ENCODE data around the gene MAFF. TPM values are rescaled to one million over a fixed set of nuclear protein-coding genes. Genes with fewer than 3 reads are reported as not detected.

The MAFF gene
- total and polyA plus RNA-seq, 9 of the 15 experiments (the other 6 are each of a cell fraction or from before 2014, with no cell fraction given): 0.51 to 8.0 (median 5.4) TPM

DNA sequence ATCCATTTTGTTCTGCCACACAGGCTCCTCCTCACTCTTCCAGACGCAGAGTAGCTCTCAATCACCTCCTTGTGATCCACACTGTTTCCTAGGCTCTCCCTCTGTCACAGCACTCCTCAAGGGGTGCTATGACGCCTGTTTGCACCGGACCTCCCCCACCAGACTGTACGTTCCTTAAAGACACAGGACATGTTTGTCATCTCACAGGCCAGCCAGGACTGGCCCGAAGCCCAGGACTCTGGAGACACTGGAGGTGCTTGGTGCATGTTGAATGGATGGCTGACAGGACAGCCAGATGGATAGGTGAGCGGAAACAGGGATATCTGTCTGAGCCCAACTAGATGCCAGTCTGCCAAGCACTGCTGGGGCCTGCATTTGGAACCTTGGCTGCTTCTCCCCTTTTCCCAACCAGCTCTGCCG is 33.8 kb upstream of the MAFF start:
- H3K4me3 ChIP-seq: no peak overlapping the region
- no peak for DNase-seq (ENCODE audit: extremely low read depth in 1 of 4, low spot score in 3 of 4)
- H3K4me1 ChIP-seq (replicated peaks in 1 of 2; ENCODE audit: control insufficient read depth in 2 of 2, insufficient read depth in 2 of 2, low read length in 2 of 2): peaks cover 22 to 55% of the 10 kb centered on the region in 2 experiments; a peak in 4 of 5 replicates
- BruUV-seq (replicated peaks): no TSS peak
- intact Hi-C loops (cut with micrococcal nuclease) (no loop called here), in situ Hi-C loops (cut with MboI) (no loop called here)
- no peaks in the 10 kb centered on the region for H4K20me1 ChIP-seq (replicated peaks; ENCODE audit: control insufficient read depth, insufficient read depth, low read length)
- ChIA-PET CTCF (ENCODE audit: low intra/inter-chr PET ratio) (no interaction called here), POLR2A (interaction anchor here (1.0 to 2.3 kb wide), 2 partner anchors 9 to 18 kb away, joined by 3 to 16 read pairs; no protein-coding TSS in a partner anchor)
- H3K36me3 ChIP-seq (ENCODE audit: control insufficient read depth, insufficient read depth, low read length): no peaks in the 10 kb centered on the region; the same call in 2 of the 3 replicates
- peaks cover 2% of the 10 kb centered on the region for H3K9me1 ChIP-seq (ENCODE audit: control insufficient read depth, insufficient read depth, low read length)
- H3K4me2 ChIP-seq (ENCODE audit: insufficient read depth, low read length): no peak overlapping the region
- no peaks in the 10 kb centered on the region for H3K79me2 ChIP-seq (ENCODE audit: control insufficient read depth, insufficient read depth, low read length)
- H3K9ac ChIP-seq (ENCODE audit: insufficient read depth in 1 of 2, low read depth in 2 of 2, low read length in 2 of 2): peak overlapping the region in 1 of 2 experiments; percentile 78; a peak in 2 of 4 replicates
- no peak overlapping the region for H3K27ac ChIP-seq (ENCODE audit: extremely low read depth, low read depth, low read length)
- no peak overlapping the region for H2AFZ ChIP-seq (ENCODE audit: low read depth, low read length)
- no peaks in the 10 kb centered on the region for H3K9me3 ChIP-seq (replicated peaks; ENCODE audit: control insufficient read depth, insufficient read depth, low read depth, low read length)
- TF ChIP-seq HNRNPUL1 (IDR thresholded peaks at IDR 0.05; ENCODE audit: low read length): no peak
- TF ChIP-seq, protein P1, sequence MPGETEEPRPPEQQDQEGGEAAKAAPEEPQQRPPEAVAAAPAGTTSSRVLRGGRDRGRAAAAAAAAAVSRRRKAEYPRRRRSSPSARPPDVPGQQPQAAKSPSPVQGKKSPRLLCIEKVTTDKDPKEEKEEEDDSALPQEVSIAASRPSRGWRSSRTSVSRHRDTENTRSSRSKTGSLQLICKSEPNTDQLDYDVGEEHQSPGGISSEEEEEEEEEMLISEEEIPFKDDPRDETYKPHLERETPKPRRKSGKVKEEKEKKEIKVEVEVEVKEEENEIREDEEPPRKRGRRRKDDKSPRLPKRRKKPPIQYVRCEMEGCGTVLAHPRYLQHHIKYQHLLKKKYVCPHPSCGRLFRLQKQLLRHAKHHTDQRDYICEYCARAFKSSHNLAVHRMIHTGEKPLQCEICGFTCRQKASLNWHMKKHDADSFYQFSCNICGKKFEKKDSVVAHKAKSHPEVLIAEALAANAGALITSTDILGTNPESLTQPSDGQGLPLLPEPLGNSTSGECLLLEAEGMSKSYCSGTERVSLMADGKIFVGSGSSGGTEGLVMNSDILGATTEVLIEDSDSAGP (CRISPR knock-in tag; IDR thresholded peaks at IDR 0.05): peak; percentile 82
- H3K27me3 ChIP-seq (ENCODE audit: control insufficient read depth in 2 of 2, insufficient read depth in 2 of 2, low read length in 2 of 2): no peaks in the 10 kb centered on the region
- FAIRE-seq: no peak
- peak; percentile 56 for ATAC-seq
- WGBS (ENCODE audit: insufficient coverage, low coverage, missing lambda C conversion rate): 35% methylated on average over 7 of the region's 7 CpGs

DNA sequence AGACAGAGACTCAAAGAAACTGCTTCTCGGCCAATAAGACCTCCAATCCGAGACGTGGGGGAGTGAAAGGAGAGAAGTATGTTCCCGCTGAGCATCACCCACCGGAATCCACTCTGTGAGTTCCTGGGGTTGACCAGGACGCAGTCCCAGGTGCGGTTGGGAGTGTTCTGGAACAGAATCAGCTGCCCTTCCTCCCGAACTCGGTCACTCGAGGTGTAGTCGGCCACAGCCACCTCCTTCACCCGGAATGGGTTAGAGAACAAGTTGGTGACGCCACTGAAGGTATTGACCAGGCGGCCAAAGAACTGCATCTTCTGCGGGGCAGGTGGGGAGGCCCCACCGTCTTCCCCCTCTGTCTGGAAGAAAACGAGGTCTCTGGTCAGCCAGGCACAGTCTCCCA is 32.7 kb upstream of the MAFF start:
- H3K27me3 ChIP-seq (ENCODE audit: control insufficient read depth in 2 of 2, insufficient read depth in 2 of 2, low read length in 2 of 2): no peaks in the 10 kb centered on the region
- intact Hi-C loops (cut with micrococcal nuclease) (no loop called here), in situ Hi-C loops (cut with MboI) (no loop called here)
- no TSS peak for BruUV-seq (replicated peaks)
- no peaks in the 10 kb centered on the region for H3K9me3 ChIP-seq (replicated peaks; ENCODE audit: control insufficient read depth, insufficient read depth, low read depth, low read length)
- ChIA-PET CTCF (ENCODE audit: low intra/inter-chr PET ratio) (no interaction called here), POLR2A (no interaction called here)
- H3K27ac ChIP-seq (ENCODE audit: extremely low read depth, low read depth, low read length): no peak overlapping the region
- H2AFZ ChIP-seq (ENCODE audit: low read depth, low read length): no peak overlapping the region
- DNase-seq (ENCODE audit: extremely low read depth in 1 of 4, low spot score in 3 of 4) (no peak), ATAC-seq (no peak), FAIRE-seq (no peak)
- H3K36me3 ChIP-seq (ENCODE audit: control insufficient read depth, insufficient read depth, low read length): no peaks in the 10 kb centered on the region; the same call in 2 of the 3 replicates
- peaks cover 10 to 50% of the 10 kb centered on the region in 2 experiments; a peak in 4 of 5 replicates for H3K4me1 ChIP-seq (replicated peaks in 1 of 2; ENCODE audit: control insufficient read depth in 2 of 2, insufficient read depth in 2 of 2, low read length in 2 of 2)
- no peaks in the 10 kb centered on the region for H4K20me1 ChIP-seq (replicated peaks; ENCODE audit: control insufficient read depth, insufficient read depth, low read length)
- H3K4me2 ChIP-seq (ENCODE audit: insufficient read depth, low read length): no peak overlapping the region
- WGBS (ENCODE audit: insufficient coverage, low coverage, missing lambda C conversion rate): 68% methylated on average over 14 of the region's 17 CpGs
- no peak for TF ChIP-seq SAFB (IDR thresholded peaks at IDR 0.05; ENCODE audit: borderline replicate concordance, low read depth, low read length)
- peaks cover 2% of the 10 kb centered on the region for H3K9me1 ChIP-seq (ENCODE audit: control insufficient read depth, insufficient read depth, low read length)
- H3K4me3 ChIP-seq: no peak overlapping the region
- no peak overlapping the region; a peak in 1 of 4 replicates for H3K9ac ChIP-seq (ENCODE audit: insufficient read depth in 1 of 2, low read depth in 2 of 2, low read length in 2 of 2)
- no peaks in the 10 kb centered on the region for H3K79me2 ChIP-seq (ENCODE audit: control insufficient read depth, insufficient read depth, low read length)
